WTC11 (cell line): ENCODE data around the gene SPTAN1. TPM values are rescaled to one million over a fixed set of nuclear protein-coding genes. Genes with fewer than 3 reads are reported as not detected.

ENCODE experiments used
- ATAC-seq: fragments of 200-7000 bp; cut with Tn5 transposase; 2 replicates; pipeline ENCODE4 v1.10.0; 2021; ENCODE audit warnings: mild to moderate bottlenecking, moderate library complexity
- CTCF ChIA-PET: fragments of 300-600 bp; sonication (Branson Sonifier 250); formaldehyde crosslinking; loops from one replicate; lab custom pipeline; 2021; ENCODE audit warnings: antibody characterized with exemption; lab: Charles Lee
- POLR2A ChIA-PET: fragments of 350-600 bp; sonication (Branson Sonifier 250); formaldehyde crosslinking; loops from one replicate; lab custom pipeline; 2021; ENCODE audit warnings: antibody characterized with exemption; lab: Charles Lee
- DNase-seq: peaks from one replicate; pipeline ENCODE4 v3.0.0; 2021; ENCODE audit warnings: low spot score
- H3K27ac Mint-ChIP-seq: 2 replicates; pipeline ENCODE4 v1.8.0; 2021; ENCODE audit warnings: mixed read lengths
- H3K27me3 Mint-ChIP-seq: 2 replicates; pipeline ENCODE4 v1.8.0; 2021; ENCODE audit warnings: low read depth, mild to moderate bottlenecking, moderate library complexity, mixed read lengths
- H3K36me3 Mint-ChIP-seq: 2 replicates; pipeline ENCODE4 v1.8.0; 2021; ENCODE audit warnings: mixed read lengths
- H3K4me1 Mint-ChIP-seq: 2 replicates; pipeline ENCODE4 v1.8.0; 2022; ENCODE audit warnings: mixed read lengths
- H3K4me3 Mint-ChIP-seq: 2 replicates; pipeline ENCODE4 v1.8.0; 2021; ENCODE audit warnings: mild to moderate bottlenecking, moderate library complexity, mixed read lengths
- H3K9me3 Mint-ChIP-seq: 2 replicates; pipeline ENCODE4 v1.8.0; 2021; ENCODE audit warnings: mixed read lengths
- ETV6 ChIP-seq: sonication (generic); formaldehyde crosslinking; IDR thresholded peaks from 2 replicates; pipeline ENCODE4 v1.8.1; 2022; ENCODE audit warnings: mild to moderate bottlenecking, missing genetic modification reagents
- FOXP1 ChIP-seq: sonication (generic); formaldehyde crosslinking; IDR thresholded peaks from 2 replicates; pipeline ENCODE4 v1.8.0; 2022; ENCODE audit warnings: missing genetic modification reagents, mild to moderate bottlenecking, moderate library complexity, borderline replicate concordance
- GABPB1 ChIP-seq: sonication (generic); formaldehyde crosslinking; IDR thresholded peaks from 2 replicates; pipeline ENCODE4 v1.8.1; 2023; ENCODE audit warnings: mild to moderate bottlenecking, missing genetic modification reagents
- MYBL2 ChIP-seq: sonication (generic); formaldehyde crosslinking; IDR thresholded peaks from 2 replicates; pipeline ENCODE4 v1.8.1; 2023; ENCODE audit warnings: mild to moderate bottlenecking, moderate library complexity, missing genetic modification reagents
- PRRX2 ChIP-seq: fragments of 250-450 bp; sonication (Bioruptor Pico); IDR thresholded peaks from 2 replicates; pipeline ENCODE4 v1.8.0; 2021; ENCODE audit warnings: mild to moderate bottlenecking
- SMAD4 ChIP-seq: sonication (generic); formaldehyde crosslinking; IDR thresholded peaks from 2 replicates; pipeline ENCODE4 v1.8.0; 2022; ENCODE audit warnings: mild to moderate bottlenecking, missing genetic modification reagents
- TCF7 ChIP-seq: sonication (generic); formaldehyde crosslinking; IDR thresholded peaks from 2 replicates; pipeline ENCODE4 v1.8.0; 2022; ENCODE audit warnings: mild to moderate bottlenecking, low read depth, missing genetic modification reagents, moderate library complexity
- TEAD4 ChIP-seq: sonication (generic); formaldehyde crosslinking; IDR thresholded peaks from 2 replicates; pipeline ENCODE4 v1.8.0; 2022; ENCODE audit warnings: mild to moderate bottlenecking, missing genetic modification reagents
- ZNF121 ChIP-seq: sonication (generic); formaldehyde crosslinking; IDR thresholded peaks from 2 replicates; pipeline ENCODE4 v1.8.0; 2023; ENCODE audit warnings: missing genetic modification reagents
- total RNA-seq: library from RNA; stranded (reverse); gene quantifications from 3 replicates; pipeline ENCODE4 v1.2.3, GENCODE V29; 2021
- TF ChIP-seq, protein P1 (sequence below): sonication (generic); formaldehyde crosslinking; IDR thresholded peaks from 2 replicates; pipeline ENCODE4 v1.8.1; 2023; ENCODE audit warnings: mild to moderate bottlenecking, missing genetic modification reagents
- TF ChIP-seq, protein P2 (sequence below): sonication (generic); formaldehyde crosslinking; IDR thresholded peaks from 2 replicates; pipeline ENCODE4 v1.8.0; 2022; ENCODE audit warnings: mild to moderate bottlenecking, missing genetic modification reagents
- TF ChIP-seq, protein P3 (sequence below): sonication (generic); formaldehyde crosslinking; IDR thresholded peaks from 2 replicates; pipeline ENCODE4 v1.8.0; 2023; ENCODE audit warnings: mild to moderate bottlenecking, missing genetic modification reagents
- TF ChIP-seq, protein P4 (sequence below): fragments of 250-450 bp; sonication (Bioruptor Pico); IDR thresholded peaks from 2 replicates; pipeline ENCODE4 v1.8.0; 2021; ENCODE audit warnings: mild to moderate bottlenecking
- TF ChIP-seq, protein P5 (sequence below): sonication (generic); formaldehyde crosslinking; IDR thresholded peaks from 2 replicates; pipeline ENCODE4 v1.8.1; 2023; ENCODE audit warnings: mild to moderate bottlenecking, missing genetic modification reagents, borderline replicate concordance
- TF ChIP-seq, protein P6 (sequence below): sonication (generic); formaldehyde crosslinking; conservative IDR thresholded peaks from 2 replicates; pipeline ENCODE4 v1.8.1; 2023; ENCODE audit warnings: mild to moderate bottlenecking, low read depth, missing genetic modification reagents, moderate library complexity
- TF ChIP-seq, protein P7 (sequence below): sonication (generic); formaldehyde crosslinking; IDR thresholded peaks from 2 replicates; pipeline ENCODE4 v1.8.1; 2022; ENCODE audit warnings: low read depth, mild to moderate bottlenecking, moderate library complexity, missing genetic modification reagents, borderline replicate concordance
- TF ChIP-seq, protein P8 (sequence below): fragments of 250-450 bp; sonication (Bioruptor Pico); IDR thresholded peaks from 2 replicates; pipeline ENCODE4 v1.9.0; 2021; ENCODE audit warnings: mild to moderate bottlenecking
- TF ChIP-seq, protein P9 (sequence below): sonication (generic); formaldehyde crosslinking; IDR thresholded peaks from 2 replicates; pipeline ENCODE4 v1.8.1; 2022; ENCODE audit warnings: missing genetic modification reagents, borderline replicate concordance

SPTAN1 gene
- total RNA-seq, 1 experiment from 2014 or later = 255 TPM

DNA sequence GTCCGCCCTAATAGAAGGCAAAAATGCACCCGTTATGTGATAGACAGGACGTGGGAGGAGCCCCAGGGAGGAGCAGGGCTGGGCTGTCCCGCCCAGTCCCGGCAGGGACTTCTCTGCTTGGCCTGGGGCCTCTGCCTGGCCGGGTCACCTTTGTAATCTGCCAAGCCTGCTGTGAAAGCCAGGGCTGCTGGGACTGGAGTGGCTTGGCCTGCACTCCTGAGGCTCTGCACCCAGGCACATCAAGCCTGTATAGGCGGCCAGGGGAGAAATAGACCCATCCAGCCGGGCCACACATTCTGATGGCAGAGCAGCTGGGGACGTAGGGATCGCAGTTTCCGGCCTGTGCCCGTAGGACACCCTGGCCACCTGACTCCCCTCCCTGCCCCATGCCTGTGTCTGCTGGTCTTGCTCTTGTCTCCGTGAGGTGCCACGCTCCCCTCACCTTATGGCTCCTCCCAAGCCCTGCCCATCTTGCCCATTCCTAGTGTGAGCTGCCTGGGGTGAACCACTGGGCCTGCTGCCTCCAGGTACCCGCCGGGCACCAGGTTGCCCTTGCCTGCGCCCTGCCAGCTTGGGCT lies 76.2 kb downstream of the SPTAN1 start:
- ChIA-PET CTCF (no interaction called here), POLR2A (no interaction called here)
- 0 out of 2 replicates have a peak, but pooled peaks have one; percentile 2 for TF ChIP-seq ZNF121 (CRISPR knock-in tag)
- TF ChIP-seq, protein P1, sequence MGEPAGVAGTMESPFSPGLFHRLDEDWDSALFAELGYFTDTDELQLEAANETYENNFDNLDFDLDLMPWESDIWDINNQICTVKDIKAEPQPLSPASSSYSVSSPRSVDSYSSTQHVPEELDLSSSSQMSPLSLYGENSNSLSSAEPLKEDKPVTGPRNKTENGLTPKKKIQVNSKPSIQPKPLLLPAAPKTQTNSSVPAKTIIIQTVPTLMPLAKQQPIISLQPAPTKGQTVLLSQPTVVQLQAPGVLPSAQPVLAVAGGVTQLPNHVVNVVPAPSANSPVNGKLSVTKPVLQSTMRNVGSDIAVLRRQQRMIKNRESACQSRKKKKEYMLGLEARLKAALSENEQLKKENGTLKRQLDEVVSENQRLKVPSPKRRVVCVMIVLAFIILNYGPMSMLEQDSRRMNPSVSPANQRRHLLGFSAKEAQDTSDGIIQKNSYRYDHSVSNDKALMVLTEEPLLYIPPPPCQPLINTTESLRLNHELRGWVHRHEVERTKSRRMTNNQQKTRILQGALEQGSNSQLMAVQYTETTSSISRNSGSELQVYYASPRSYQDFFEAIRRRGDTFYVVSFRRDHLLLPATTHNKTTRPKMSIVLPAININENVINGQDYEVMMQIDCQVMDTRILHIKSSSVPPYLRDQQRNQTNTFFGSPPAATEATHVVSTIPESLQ (CRISPR knock-in tag) = no peak
- TF ChIP-seq, protein P2, sequence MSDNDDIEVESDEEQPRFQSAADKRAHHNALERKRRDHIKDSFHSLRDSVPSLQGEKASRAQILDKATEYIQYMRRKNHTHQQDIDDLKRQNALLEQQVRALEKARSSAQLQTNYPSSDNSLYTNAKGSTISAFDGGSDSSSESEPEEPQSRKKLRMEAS (CRISPR knock-in tag) = no peak
- TF ChIP-seq, protein P3, sequence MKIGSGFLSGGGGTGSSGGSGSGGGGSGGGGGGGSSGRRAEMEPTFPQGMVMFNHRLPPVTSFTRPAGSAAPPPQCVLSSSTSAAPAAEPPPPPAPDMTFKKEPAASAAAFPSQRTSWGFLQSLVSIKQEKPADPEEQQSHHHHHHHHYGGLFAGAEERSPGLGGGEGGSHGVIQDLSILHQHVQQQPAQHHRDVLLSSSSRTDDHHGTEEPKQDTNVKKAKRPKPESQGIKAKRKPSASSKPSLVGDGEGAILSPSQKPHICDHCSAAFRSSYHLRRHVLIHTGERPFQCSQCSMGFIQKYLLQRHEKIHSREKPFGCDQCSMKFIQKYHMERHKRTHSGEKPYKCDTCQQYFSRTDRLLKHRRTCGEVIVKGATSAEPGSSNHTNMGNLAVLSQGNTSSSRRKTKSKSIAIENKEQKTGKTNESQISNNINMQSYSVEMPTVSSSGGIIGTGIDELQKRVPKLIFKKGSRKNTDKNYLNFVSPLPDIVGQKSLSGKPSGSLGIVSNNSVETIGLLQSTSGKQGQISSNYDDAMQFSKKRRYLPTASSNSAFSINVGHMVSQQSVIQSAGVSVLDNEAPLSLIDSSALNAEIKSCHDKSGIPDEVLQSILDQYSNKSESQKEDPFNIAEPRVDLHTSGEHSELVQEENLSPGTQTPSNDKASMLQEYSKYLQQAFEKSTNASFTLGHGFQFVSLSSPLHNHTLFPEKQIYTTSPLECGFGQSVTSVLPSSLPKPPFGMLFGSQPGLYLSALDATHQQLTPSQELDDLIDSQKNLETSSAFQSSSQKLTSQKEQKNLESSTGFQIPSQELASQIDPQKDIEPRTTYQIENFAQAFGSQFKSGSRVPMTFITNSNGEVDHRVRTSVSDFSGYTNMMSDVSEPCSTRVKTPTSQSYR (CRISPR knock-in tag) = no peak
- no peak for TF ChIP-seq MYBL2 (CRISPR knock-in tag)
- TF ChIP-seq, protein P4, sequence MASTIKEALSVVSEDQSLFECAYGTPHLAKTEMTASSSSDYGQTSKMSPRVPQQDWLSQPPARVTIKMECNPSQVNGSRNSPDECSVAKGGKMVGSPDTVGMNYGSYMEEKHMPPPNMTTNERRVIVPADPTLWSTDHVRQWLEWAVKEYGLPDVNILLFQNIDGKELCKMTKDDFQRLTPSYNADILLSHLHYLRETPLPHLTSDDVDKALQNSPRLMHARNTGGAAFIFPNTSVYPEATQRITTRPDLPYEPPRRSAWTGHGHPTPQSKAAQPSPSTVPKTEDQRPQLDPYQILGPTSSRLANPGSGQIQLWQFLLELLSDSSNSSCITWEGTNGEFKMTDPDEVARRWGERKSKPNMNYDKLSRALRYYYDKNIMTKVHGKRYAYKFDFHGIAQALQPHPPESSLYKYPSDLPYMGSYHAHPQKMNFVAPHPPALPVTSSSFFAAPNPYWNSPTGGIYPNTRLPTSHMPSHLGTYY = no peak
- H3K4me1 Mint-ChIP-seq = no peaks in the 10 kb centered on the region
- no peak overlapping the region for H3K4me3 Mint-ChIP-seq
- peaks cover 55% of the 10 kb centered on the region for H3K36me3 Mint-ChIP-seq
- no peaks in the 10 kb centered on the region for H3K9me3 Mint-ChIP-seq
- no peaks in the 10 kb centered on the region for H3K27me3 Mint-ChIP-seq
- ATAC-seq = peak; percentile 43
- peak overlapping the region; percentile 63; the same call in 1 of the 2 replicates for H3K27ac Mint-ChIP-seq
- DNase-seq = no peak

DNA sequence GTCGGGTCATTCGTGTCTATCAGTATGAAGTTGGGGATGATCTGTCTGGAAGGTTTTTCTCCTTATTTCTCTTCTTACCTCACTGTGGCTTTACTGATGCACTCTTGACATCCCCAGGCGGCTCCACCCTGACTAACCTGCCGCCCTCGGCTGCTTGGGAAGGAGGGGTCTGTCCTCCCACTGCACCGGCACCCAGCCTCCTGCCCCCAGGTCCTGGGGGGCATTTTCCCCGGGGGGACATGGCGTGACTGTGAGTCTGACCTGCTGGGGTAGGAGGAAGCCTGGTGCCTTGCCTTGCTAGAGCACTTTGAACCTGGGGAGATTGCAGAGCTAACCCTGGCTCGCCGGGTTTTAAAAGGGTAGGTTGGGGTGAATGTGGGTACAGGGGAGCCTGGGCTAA lies 76.7 kb downstream of the SPTAN1 start:
- H3K4me1 Mint-ChIP-seq = no peaks in the 10 kb centered on the region
- ChIA-PET POLR2A (no interaction called here), CTCF (no interaction called here)
- H3K36me3 Mint-ChIP-seq = peaks cover 59% of the 10 kb centered on the region
- H3K27me3 Mint-ChIP-seq = no peaks in the 10 kb centered on the region
- no peak overlapping the region for H3K4me3 Mint-ChIP-seq
- H3K9me3 Mint-ChIP-seq = no peaks in the 10 kb centered on the region
- no peak for ATAC-seq
- H3K27ac Mint-ChIP-seq = peak overlapping the region; percentile 63; the same call in 1 of the 2 replicates
- no peak for DNase-seq
- TF ChIP-seq ETV6 (CRISPR knock-in tag) (no peak), GABPB1 (CRISPR knock-in tag) (no peak), TEAD4 (CRISPR knock-in tag) (no peak), SMAD4 (CRISPR knock-in tag) (no peak), FOXP1 (CRISPR knock-in tag) (no peak), TCF7 (CRISPR knock-in tag) (no peak), PRRX2 (CRISPR knock-in tag) (no peak)
- TF ChIP-seq, protein P5, sequence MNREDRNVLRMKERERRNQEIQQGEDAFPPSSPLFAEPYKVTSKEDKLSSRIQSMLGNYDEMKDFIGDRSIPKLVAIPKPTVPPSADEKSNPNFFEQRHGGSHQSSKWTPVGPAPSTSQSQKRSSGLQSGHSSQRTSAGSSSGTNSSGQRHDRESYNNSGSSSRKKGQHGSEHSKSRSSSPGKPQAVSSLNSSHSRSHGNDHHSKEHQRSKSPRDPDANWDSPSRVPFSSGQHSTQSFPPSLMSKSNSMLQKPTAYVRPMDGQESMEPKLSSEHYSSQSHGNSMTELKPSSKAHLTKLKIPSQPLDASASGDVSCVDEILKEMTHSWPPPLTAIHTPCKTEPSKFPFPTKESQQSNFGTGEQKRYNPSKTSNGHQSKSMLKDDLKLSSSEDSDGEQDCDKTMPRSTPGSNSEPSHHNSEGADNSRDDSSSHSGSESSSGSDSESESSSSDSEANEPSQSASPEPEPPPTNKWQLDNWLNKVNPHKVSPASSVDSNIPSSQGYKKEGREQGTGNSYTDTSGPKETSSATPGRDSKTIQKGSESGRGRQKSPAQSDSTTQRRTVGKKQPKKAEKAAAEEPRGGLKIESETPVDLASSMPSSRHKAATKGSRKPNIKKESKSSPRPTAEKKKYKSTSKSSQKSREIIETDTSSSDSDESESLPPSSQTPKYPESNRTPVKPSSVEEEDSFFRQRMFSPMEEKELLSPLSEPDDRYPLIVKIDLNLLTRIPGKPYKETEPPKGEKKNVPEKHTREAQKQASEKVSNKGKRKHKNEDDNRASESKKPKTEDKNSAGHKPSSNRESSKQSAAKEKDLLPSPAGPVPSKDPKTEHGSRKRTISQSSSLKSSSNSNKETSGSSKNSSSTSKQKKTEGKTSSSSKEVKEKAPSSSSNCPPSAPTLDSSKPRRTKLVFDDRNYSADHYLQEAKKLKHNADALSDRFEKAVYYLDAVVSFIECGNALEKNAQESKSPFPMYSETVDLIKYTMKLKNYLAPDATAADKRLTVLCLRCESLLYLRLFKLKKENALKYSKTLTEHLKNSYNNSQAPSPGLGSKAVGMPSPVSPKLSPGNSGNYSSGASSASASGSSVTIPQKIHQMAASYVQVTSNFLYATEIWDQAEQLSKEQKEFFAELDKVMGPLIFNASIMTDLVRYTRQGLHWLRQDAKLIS (CRISPR knock-in tag) = no peak
- TF ChIP-seq, protein P6, sequence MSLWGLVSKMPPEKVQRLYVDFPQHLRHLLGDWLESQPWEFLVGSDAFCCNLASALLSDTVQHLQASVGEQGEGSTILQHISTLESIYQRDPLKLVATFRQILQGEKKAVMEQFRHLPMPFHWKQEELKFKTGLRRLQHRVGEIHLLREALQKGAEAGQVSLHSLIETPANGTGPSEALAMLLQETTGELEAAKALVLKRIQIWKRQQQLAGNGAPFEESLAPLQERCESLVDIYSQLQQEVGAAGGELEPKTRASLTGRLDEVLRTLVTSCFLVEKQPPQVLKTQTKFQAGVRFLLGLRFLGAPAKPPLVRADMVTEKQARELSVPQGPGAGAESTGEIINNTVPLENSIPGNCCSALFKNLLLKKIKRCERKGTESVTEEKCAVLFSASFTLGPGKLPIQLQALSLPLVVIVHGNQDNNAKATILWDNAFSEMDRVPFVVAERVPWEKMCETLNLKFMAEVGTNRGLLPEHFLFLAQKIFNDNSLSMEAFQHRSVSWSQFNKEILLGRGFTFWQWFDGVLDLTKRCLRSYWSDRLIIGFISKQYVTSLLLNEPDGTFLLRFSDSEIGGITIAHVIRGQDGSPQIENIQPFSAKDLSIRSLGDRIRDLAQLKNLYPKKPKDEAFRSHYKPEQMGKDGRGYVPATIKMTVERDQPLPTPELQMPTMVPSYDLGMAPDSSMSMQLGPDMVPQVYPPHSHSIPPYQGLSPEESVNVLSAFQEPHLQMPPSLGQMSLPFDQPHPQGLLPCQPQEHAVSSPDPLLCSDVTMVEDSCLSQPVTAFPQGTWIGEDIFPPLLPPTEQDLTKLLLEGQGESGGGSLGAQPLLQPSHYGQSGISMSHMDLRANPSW (CRISPR knock-in tag) = no peak
- TF ChIP-seq, protein P7, sequence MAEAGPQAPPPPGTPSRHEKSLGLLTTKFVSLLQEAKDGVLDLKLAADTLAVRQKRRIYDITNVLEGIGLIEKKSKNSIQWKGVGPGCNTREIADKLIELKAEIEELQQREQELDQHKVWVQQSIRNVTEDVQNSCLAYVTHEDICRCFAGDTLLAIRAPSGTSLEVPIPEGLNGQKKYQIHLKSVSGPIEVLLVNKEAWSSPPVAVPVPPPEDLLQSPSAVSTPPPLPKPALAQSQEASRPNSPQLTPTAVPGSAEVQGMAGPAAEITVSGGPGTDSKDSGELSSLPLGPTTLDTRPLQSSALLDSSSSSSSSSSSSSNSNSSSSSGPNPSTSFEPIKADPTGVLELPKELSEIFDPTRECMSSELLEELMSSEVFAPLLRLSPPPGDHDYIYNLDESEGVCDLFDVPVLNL = no peak
- TF ChIP-seq, protein P8, sequence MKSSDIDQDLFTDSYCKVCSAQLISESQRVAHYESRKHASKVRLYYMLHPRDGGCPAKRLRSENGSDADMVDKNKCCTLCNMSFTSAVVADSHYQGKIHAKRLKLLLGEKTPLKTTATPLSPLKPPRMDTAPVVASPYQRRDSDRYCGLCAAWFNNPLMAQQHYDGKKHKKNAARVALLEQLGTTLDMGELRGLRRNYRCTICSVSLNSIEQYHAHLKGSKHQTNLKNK (CRISPR knock-in tag) = no peak
- TF ChIP-seq, protein P9, sequence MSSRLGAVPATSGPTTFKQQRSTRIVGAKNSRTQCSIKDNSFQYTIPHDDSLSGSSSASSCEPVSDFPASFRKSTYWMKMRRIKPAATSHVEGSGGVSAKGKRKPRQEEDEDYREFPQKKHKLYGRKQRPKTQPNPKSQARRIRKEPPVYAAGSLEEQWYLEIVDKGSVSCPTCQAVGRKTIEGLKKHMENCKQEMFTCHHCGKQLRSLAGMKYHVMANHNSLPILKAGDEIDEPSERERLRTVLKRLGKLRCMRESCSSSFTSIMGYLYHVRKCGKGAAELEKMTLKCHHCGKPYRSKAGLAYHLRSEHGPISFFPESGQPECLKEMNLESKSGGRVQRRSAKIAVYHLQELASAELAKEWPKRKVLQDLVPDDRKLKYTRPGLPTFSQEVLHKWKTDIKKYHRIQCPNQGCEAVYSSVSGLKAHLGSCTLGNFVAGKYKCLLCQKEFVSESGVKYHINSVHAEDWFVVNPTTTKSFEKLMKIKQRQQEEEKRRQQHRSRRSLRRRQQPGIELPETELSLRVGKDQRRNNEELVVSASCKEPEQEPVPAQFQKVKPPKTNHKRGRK (CRISPR knock-in tag) = no peak
